Measurements from ENCODE around the gene GRIFIN.

GRCh38 chr7:2471396-2471795 is 4.8 kb downstream of the GRIFIN start:
- TF ChIP-seq, protein P1, sequence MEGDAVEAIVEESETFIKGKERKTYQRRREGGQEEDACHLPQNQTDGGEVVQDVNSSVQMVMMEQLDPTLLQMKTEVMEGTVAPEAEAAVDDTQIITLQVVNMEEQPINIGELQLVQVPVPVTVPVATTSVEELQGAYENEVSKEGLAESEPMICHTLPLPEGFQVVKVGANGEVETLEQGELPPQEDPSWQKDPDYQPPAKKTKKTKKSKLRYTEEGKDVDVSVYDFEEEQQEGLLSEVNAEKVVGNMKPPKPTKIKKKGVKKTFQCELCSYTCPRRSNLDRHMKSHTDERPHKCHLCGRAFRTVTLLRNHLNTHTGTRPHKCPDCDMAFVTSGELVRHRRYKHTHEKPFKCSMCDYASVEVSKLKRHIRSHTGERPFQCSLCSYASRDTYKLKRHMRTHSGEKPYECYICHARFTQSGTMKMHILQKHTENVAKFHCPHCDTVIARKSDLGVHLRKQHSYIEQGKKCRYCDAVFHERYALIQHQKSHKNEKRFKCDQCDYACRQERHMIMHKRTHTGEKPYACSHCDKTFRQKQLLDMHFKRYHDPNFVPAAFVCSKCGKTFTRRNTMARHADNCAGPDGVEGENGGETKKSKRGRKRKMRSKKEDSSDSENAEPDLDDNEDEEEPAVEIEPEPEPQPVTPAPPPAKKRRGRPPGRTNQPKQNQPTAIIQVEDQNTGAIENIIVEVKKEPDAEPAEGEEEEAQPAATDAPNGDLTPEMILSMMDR (IDR thresholded peaks at IDR 0.05), result no peak
- no peak for TF ChIP-seq EZH2 (IDR thresholded peaks at IDR 0.05; ENCODE audit: borderline replicate concordance, insufficient read depth, low read depth, low read length, poor library complexity, severe bottlenecking)
